CD4-positive, CD25-positive, alpha-beta regulatory T cell (primary cell): ENCODE data around the gene DENND4A. TPM values are rescaled to one million over a fixed set of nuclear protein-coding genes. Genes with fewer than 3 reads are reported as not detected.

Experiments
- ATAC-seq, 2 donors: fragments of 150-1000 bp; cut with Tn5 transposase; one replicate each; pipeline ENCODE4 v1.10.0; 2021; ENCODE audit warnings: low read depth in 2 of 2, moderate number of reproducible peaks in 2 of 2, moderate library complexity in 1 of 2
- DNase-seq, 3 donors: peaks; one replicate each; pipeline versions ENCODE4 v3.0.0 to v3.0.0-alpha.2; 2012 to 2022; ENCODE audit warnings: mixed read lengths in 1 of 3
- H3K27ac ChIP-seq: one replicate; pipeline ENCODE4 v1.7.0; 2013; ENCODE audit warnings: mild to moderate bottlenecking, low read length; ENCODE audit not compliant: insufficient read depth, poor library complexity, severe bottlenecking
- H3K27me3 ChIP-seq: one replicate; pipeline ENCODE4 v1.7.0; 2013; ENCODE audit warnings: low read length; ENCODE audit not compliant: control insufficient read depth, insufficient read depth
- H3K36me3 ChIP-seq: one replicate; pipeline ENCODE4 v1.7.0; 2013; ENCODE audit warnings: mild to moderate bottlenecking, low read length, moderate library complexity; ENCODE audit not compliant: control insufficient read depth, insufficient read depth
- H3K4me1 ChIP-seq: 2 replicates; pipeline ENCODE4 v1.7.0; 2013; ENCODE audit warnings: mild to moderate bottlenecking, low read length; ENCODE audit not compliant: insufficient read depth, control insufficient read depth, poor library complexity, severe bottlenecking
- H3K4me3 ChIP-seq: one replicate; pipeline ENCODE4 v1.7.0; 2013; ENCODE audit warnings: low read depth, mild to moderate bottlenecking, low read length, moderate library complexity
- H3K9me3 ChIP-seq, 2 experiments: 1 replicate in 1 of 2; 2 replicates in 1 of 2; pipeline ENCODE4 v1.7.0; 2013; ENCODE audit warnings: low read length in 2 of 2, mild to moderate bottlenecking in 1 of 2, moderate library complexity in 1 of 2; ENCODE audit not compliant: control insufficient read depth in 2 of 2
- H3K27ac Mint-ChIP-seq, 3 donors: one replicate each; pipeline ENCODE4 v1.8.0; 2020 to 2022; ENCODE audit warnings: mild to moderate bottlenecking in 3 of 3, mixed read lengths in 3 of 3, moderate library complexity in 2 of 3
- H3K27me3 Mint-ChIP-seq: one replicate; pipeline ENCODE4 v1.8.0; 2022; ENCODE audit warnings: mild to moderate bottlenecking, mixed read lengths
- H3K36me3 Mint-ChIP-seq: one replicate; pipeline ENCODE4 v1.8.0; 2020; ENCODE audit warnings: mixed read lengths
- H3K4me1 Mint-ChIP-seq, 4 donors: one replicate each; pipeline ENCODE4 v1.8.0; 2020 to 2022; ENCODE audit warnings: mixed read lengths in 4 of 4, mild to moderate bottlenecking in 1 of 4
- H3K4me3 Mint-ChIP-seq, 4 donors: one replicate each; pipeline ENCODE4 v1.8.0; 2020 to 2022; ENCODE audit warnings: mild to moderate bottlenecking in 4 of 4, mixed read lengths in 4 of 4, moderate library complexity in 3 of 4
- H3K9me3 Mint-ChIP-seq, 7 donors: one replicate each; pipeline ENCODE4 v1.8.0; 2020 to 2022; ENCODE audit warnings: mixed read lengths in 7 of 7, mild to moderate bottlenecking in 3 of 7, moderate library complexity in 2 of 7
- polyA plus RNA-seq, 4 donors: library from polyadenylated mRNA; unstranded; fragments of 300-500 nt; fragmentation: Illumina TruSeq; gene quantifications; one replicate each; pipeline ENCODE4 v1.2.3, GENCODE V29; 2021
- total RNA-seq: library from RNA; stranded (reverse); gene quantifications from one replicate; pipeline ENCODE4 v1.2.3, GENCODE V29; 2022

The DENND4A gene
- total and polyA plus RNA-seq, 5 donors from 2014 or later: 9.6 to 88.4 (median 12.9) TPM

- Mint-ChIP-seq H3K27me3 (no peaks in the 10 kb centered on the region), H3K9me3 (peaks cover 0 to 2% (median 0%) of the 10 kb centered on the region in 7 donors), H3K27ac (peak overlapping the region; percentile 76 to 97 (median 82)), H3K4me1 (peaks cover 20 to 39% (median 30%) of the 10 kb centered on the region in 4 donors), H3K4me3 (peak overlapping the region in 1 of 4 donors; percentile 9), H3K36me3 (peaks cover 3% of the 10 kb centered on the region)
- Histone ChIP-seq H3K27ac (no peak overlapping the region), H3K4me3 (peak overlapping the region; percentile 26), H3K27me3 (no peaks in the 10 kb centered on the region), H3K4me1 (peaks cover 40% of the 10 kb centered on the region), H3K36me3 (no peaks in the 10 kb centered on the region), H3K9me3 (no peaks in the 10 kb centered on the region)
- no peak for ATAC-seq
- DNase-seq: no peak
Measured at GRCh38 chr15:65804252-65804931, 12.3 kb upstream of the DENND4A start.

GRCh38 chr15:65801229-65801805 lies 9.2 kb upstream of the DENND4A start:
- no peaks in the 10 kb centered on the region for H3K36me3 ChIP-seq
- H3K9me3 ChIP-seq: no peaks in the 10 kb centered on the region
- no peak for DNase-seq
- no peak overlapping the region for H3K27ac ChIP-seq
- no peak overlapping the region for H3K4me3 ChIP-seq
- H3K27me3 Mint-ChIP-seq: no peaks in the 10 kb centered on the region
- H3K4me3 Mint-ChIP-seq: no peak overlapping the region
- no peaks in the 10 kb centered on the region for H3K27me3 ChIP-seq
- no peak overlapping the region for H3K27ac Mint-ChIP-seq
- ATAC-seq: no peak
- H3K4me1 ChIP-seq: peaks cover 20% of the 10 kb centered on the region
- no peaks in the 10 kb centered on the region for H3K9me3 Mint-ChIP-seq
- H3K36me3 Mint-ChIP-seq: no peaks in the 10 kb centered on the region
- H3K4me1 Mint-ChIP-seq: peaks cover 22 to 32% (median 30%) of the 10 kb centered on the region in 4 donors

- no peak for ATAC-seq
Measured at GRCh38 chr15:65796610-65797078, 4.6 kb upstream of the DENND4A start.

GRCh38 chr15:65795663-65796216 lies 3.6 kb upstream of the DENND4A start:
- ATAC-seq (no peak), DNase-seq (no peak)
- Mint-ChIP-seq H3K27ac (peak overlapping the region in 1 of 3 donors; percentile 16), H3K27me3 (no peaks in the 10 kb centered on the region), H3K4me3 (peak overlapping the region in 2 of 4 donors; percentile 10 to 49), H3K36me3 (no peaks in the 10 kb centered on the region), H3K4me1 (peaks cover 24 to 43% (median 35%) of the 10 kb centered on the region in 4 donors), H3K9me3 (peaks cover 0 to 2% (median 0%) of the 10 kb centered on the region in 7 donors)
- no peaks in the 10 kb centered on the region for H3K9me3 ChIP-seq
- no peaks in the 10 kb centered on the region for H3K36me3 ChIP-seq
- no peak overlapping the region for H3K4me3 ChIP-seq
- peaks cover 16% of the 10 kb centered on the region for H3K4me1 ChIP-seq
- H3K27ac ChIP-seq: no peak overlapping the region
- no peaks in the 10 kb centered on the region for H3K27me3 ChIP-seq

More at GRCh38 chr15:65796610-65797078, 4.6 kb upstream of the DENND4A start:
- Mint-ChIP-seq H3K9me3 (peaks cover 0 to 2% (median 0%) of the 10 kb centered on the region in 7 donors), H3K27ac (no peak overlapping the region), H3K27me3 (no peaks in the 10 kb centered on the region), H3K36me3 (no peaks in the 10 kb centered on the region), H3K4me1 (peaks cover 23 to 42% (median 36%) of the 10 kb centered on the region in 4 donors), H3K4me3 (peak overlapping the region in 2 of 4 donors; percentile 10 to 74)
- H3K4me1 ChIP-seq: peaks cover 15% of the 10 kb centered on the region
- H3K4me3 ChIP-seq: no peak overlapping the region
- no peak overlapping the region for H3K27ac ChIP-seq
- H3K9me3 ChIP-seq: no peaks in the 10 kb centered on the region
- H3K36me3 ChIP-seq: no peaks in the 10 kb centered on the region
- no peaks in the 10 kb centered on the region for H3K27me3 ChIP-seq
- DNase-seq: no peak

- Mint-ChIP-seq H3K36me3 (no peaks in the 10 kb centered on the region), H3K27ac (peak overlapping the region; percentile 67 to 100 (median 88)), H3K27me3 (no peaks in the 10 kb centered on the region), H3K9me3 (peaks cover 0 to 2% (median 0%) of the 10 kb centered on the region in 7 donors), H3K4me3 (peak overlapping the region; percentile 65 to 98 (median 74)), H3K4me1 (peaks cover 38 to 58% (median 50%) of the 10 kb centered on the region in 4 donors)
- H3K27me3 ChIP-seq: no peaks in the 10 kb centered on the region
- DNase-seq (no peak), ATAC-seq (no peak)
- no peaks in the 10 kb centered on the region for H3K36me3 ChIP-seq
- H3K4me3 ChIP-seq: no peak overlapping the region
- H3K4me1 ChIP-seq: peaks cover 33% of the 10 kb centered on the region
- no peaks in the 10 kb centered on the region for H3K9me3 ChIP-seq
- H3K27ac ChIP-seq: peak overlapping the region; percentile 99
Measured at GRCh38 chr15:65793818-65794104, 1.7 kb upstream of the DENND4A start.

- H3K4me3 ChIP-seq: peak overlapping the region; percentile 85
- no peaks in the 10 kb centered on the region for H3K9me3 ChIP-seq
- ATAC-seq: no peak
- H3K27ac Mint-ChIP-seq: peak overlapping the region; percentile 98 to 100 (median 99)
- H3K4me1 Mint-ChIP-seq: peaks cover 41 to 62% (median 50%) of the 10 kb centered on the region in 4 donors
- H3K9me3 Mint-ChIP-seq: peaks cover 0 to 2% (median 0%) of the 10 kb centered on the region in 7 donors
- no peak for DNase-seq
- peaks cover 33% of the 10 kb centered on the region for H3K4me1 ChIP-seq
- H3K36me3 ChIP-seq: no peaks in the 10 kb centered on the region
- no peaks in the 10 kb centered on the region for H3K27me3 ChIP-seq
- no peaks in the 10 kb centered on the region for H3K36me3 Mint-ChIP-seq
- peak overlapping the region; percentile 94 to 98 (median 96) for H3K4me3 Mint-ChIP-seq
- H3K27me3 Mint-ChIP-seq: no peaks in the 10 kb centered on the region
- H3K27ac ChIP-seq: peak overlapping the region; percentile 99
Measured at GRCh38 chr15:65792988-65793817, 1.1 kb upstream of the DENND4A start.

GRCh38 chr15:65791335-65792137 lies 557 bp downstream of the DENND4A start:
- Histone ChIP-seq H3K27ac (peak overlapping the region; percentile 99), H3K4me1 (peaks cover 44% of the 10 kb centered on the region), H3K4me3 (peak overlapping the region; percentile 100), H3K9me3 (no peaks in the 10 kb centered on the region), H3K36me3 (no peaks in the 10 kb centered on the region), H3K27me3 (no peaks in the 10 kb centered on the region)
- Mint-ChIP-seq H3K9me3 (peaks cover 0 to 2% (median 0%) of the 10 kb centered on the region in 7 donors), H3K27me3 (no peaks in the 10 kb centered on the region), H3K27ac (peak overlapping the region; percentile 96 to 100 (median 97)), H3K36me3 (no peaks in the 10 kb centered on the region), H3K4me1 (peaks cover 44 to 69% (median 57%) of the 10 kb centered on the region in 4 donors), H3K4me3 (peak overlapping the region; percentile 94 to 98 (median 96))
- DNase-seq (peak in 1 of 3 donors; percentile 49), ATAC-seq (no peak)
